Lung (tissue), 12 donors: ENCODE data around the gene FOXP1. TPM values are rescaled to one million over a fixed set of nuclear protein-coding genes. Genes with fewer than 3 reads are reported as not detected.

Experiments
- ATAC-seq: fragments of 200-7000 bp; cut with Tn5 transposase; one replicate; pipeline ENCODE4 v1.9.1; 2020; ENCODE audit warnings: moderate number of reproducible peaks; ENCODE audit not compliant: insufficient read depth, low FRiP score
- DNase-seq, 3 donors: peaks; one replicate each; pipeline ENCODE4 v3.0.0-alpha.2; 2013 to 2017
- H3K27ac ChIP-seq, 2 donors: one replicate each; pipeline ENCODE4 v1.5.1; 2013; ENCODE audit warnings: mild to moderate bottlenecking in 2 of 2, moderate library complexity in 2 of 2, control low read depth in 1 of 2, inconsistent platforms in 1 of 2, low read depth in 1 of 2, low read length in 1 of 2
- H3K27me3 ChIP-seq, 3 donors: one replicate each; pipeline ENCODE4 v1.5.1; 2013; ENCODE audit warnings: low read length in 2 of 3; ENCODE audit not compliant: control insufficient read depth in 3 of 3, insufficient read depth in 3 of 3
- H3K36me3 ChIP-seq, 4 donors: one replicate each; pipeline ENCODE4 v1.5.1; 2013; ENCODE audit warnings: low read length in 4 of 4, mild to moderate bottlenecking in 1 of 4, moderate library complexity in 1 of 4; ENCODE audit not compliant: control insufficient read depth in 4 of 4, insufficient read depth in 4 of 4
- H3K4me1 ChIP-seq, 5 donors: one replicate each; pipeline ENCODE4 v1.5.1; 2013; ENCODE audit warnings: low read length in 5 of 5, mild to moderate bottlenecking in 2 of 5, moderate library complexity in 1 of 5; ENCODE audit not compliant: control insufficient read depth in 5 of 5, insufficient read depth in 5 of 5
- H3K4me3 ChIP-seq: one replicate; pipeline ENCODE4 v1.5.1; 2013; ENCODE audit warnings: mild to moderate bottlenecking, control low read depth, moderate library complexity
- H3K9ac ChIP-seq, 2 donors: one replicate each; pipeline ENCODE4 v1.5.1; 2013; ENCODE audit warnings: low read length in 2 of 2, control low read depth in 1 of 2; ENCODE audit not compliant: insufficient read depth in 1 of 2
- H3K9me3 ChIP-seq, 4 donors: one replicate each; pipeline ENCODE4 v1.5.1; 2013; ENCODE audit warnings: low read length in 3 of 4, mild to moderate bottlenecking in 1 of 4, moderate library complexity in 1 of 4; ENCODE audit not compliant: control insufficient read depth in 4 of 4, insufficient read depth in 3 of 4
- WGBS, 2 donors: extraction: QIAGEN DNeasy Blood & Tissue Kit; methylation state at CpG; one replicate each; pipeline ENCODE4 v1.1.7; 2013; 5-methylcytosine and 5-hydroxymethylcytosine counted together
- polyA plus RNA-seq, 2 donors: library from polyadenylated mRNA; stranded (reverse); fragments of 200-250 nt; gene quantifications; one replicate each; pipeline ENCODE4 v1.2.1, GENCODE V29; 2013
- total RNA-seq, 2 donors: library from RNA; depleted of rRNA in 1 of 2; stranded (reverse); fragments of >200 nt in 1 of 2; gene quantifications; one replicate each; pipeline ENCODE4 v1.2.1, GENCODE V29; 2014 to 2021
- TF ChIP-seq, protein P1 (sequence below): IDR thresholded peaks from 2 replicates; pipeline ENCODE4 v1.5.1; 2012; ENCODE audit warnings: mild to moderate bottlenecking; ENCODE audit errors: control extremely low read depth, extremely low read depth
- donor health status: control.
- donor health status: control.
- donor health status: Bipolar disorder and iron deficiency.
- donor health status: healthy.
- donor health status: DM: yes; HTN: yes; CAD: no.

FOXP1 gene
- total and polyA plus RNA-seq, 4 donors: 13.8 to 287 (median 73.9) TPM

- Histone ChIP-seq H3K4me3 (no peak overlapping the region), H3K27me3 (no peaks in the 10 kb centered on the region), H3K36me3 (peaks cover 0 to 7% (median 6%) of the 10 kb centered on the region in 4 donors), H3K9me3 (no peaks in the 10 kb centered on the region), H3K27ac (no peak overlapping the region), H3K4me1 (peaks cover 0 to 15% (median 1%) of the 10 kb centered on the region in 5 donors), H3K9ac (no peak overlapping the region)
- WGBS, 2 donors: 93% methylated on average over 6 of the region's 6 CpGs
- DNase-seq (no peak), ATAC-seq (no peak)
- TF ChIP-seq, protein P1, sequence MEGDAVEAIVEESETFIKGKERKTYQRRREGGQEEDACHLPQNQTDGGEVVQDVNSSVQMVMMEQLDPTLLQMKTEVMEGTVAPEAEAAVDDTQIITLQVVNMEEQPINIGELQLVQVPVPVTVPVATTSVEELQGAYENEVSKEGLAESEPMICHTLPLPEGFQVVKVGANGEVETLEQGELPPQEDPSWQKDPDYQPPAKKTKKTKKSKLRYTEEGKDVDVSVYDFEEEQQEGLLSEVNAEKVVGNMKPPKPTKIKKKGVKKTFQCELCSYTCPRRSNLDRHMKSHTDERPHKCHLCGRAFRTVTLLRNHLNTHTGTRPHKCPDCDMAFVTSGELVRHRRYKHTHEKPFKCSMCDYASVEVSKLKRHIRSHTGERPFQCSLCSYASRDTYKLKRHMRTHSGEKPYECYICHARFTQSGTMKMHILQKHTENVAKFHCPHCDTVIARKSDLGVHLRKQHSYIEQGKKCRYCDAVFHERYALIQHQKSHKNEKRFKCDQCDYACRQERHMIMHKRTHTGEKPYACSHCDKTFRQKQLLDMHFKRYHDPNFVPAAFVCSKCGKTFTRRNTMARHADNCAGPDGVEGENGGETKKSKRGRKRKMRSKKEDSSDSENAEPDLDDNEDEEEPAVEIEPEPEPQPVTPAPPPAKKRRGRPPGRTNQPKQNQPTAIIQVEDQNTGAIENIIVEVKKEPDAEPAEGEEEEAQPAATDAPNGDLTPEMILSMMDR: no peak
Measured at GRCh38 chr3:71000483-71000882, 583.0 kb downstream of the FOXP1 start.

DNA sequence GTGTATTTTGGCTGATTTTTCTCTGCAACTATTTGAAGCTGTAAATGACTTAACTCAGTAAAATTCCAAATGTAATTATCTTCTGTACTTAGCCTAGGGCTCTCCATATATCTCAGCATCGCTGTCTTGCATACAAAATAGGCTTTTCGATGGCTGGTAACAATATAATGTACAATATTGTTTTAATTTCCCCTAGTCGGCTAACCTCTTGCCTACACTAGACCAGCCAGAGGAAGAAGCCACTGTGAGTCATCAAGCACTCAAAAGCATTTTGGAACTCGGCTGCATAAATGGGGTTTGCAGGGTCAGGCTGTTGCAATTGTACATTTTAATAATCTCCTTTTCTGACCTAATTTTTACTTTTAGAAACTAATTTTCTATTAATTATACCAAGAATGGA, 583.8 kb downstream of the FOXP1 start:
- no peak for ATAC-seq
- H3K36me3 ChIP-seq: peaks cover 0 to 7% (median 6%) of the 10 kb centered on the region in 4 donors
- no peak overlapping the region for H3K27ac ChIP-seq
- H3K9ac ChIP-seq: no peak overlapping the region
- WGBS, 2 donors: 41 to 67% methylated on average over 4 of the region's 4 CpGs
- H3K4me3 ChIP-seq: no peak overlapping the region
- DNase-seq: no peak
- H3K4me1 ChIP-seq: peaks cover 0 to 14% (median 1%) of the 10 kb centered on the region in 5 donors
- no peaks in the 10 kb centered on the region for H3K27me3 ChIP-seq
- H3K9me3 ChIP-seq: no peaks in the 10 kb centered on the region
- TF ChIP-seq, protein P1: no peak

DNA sequence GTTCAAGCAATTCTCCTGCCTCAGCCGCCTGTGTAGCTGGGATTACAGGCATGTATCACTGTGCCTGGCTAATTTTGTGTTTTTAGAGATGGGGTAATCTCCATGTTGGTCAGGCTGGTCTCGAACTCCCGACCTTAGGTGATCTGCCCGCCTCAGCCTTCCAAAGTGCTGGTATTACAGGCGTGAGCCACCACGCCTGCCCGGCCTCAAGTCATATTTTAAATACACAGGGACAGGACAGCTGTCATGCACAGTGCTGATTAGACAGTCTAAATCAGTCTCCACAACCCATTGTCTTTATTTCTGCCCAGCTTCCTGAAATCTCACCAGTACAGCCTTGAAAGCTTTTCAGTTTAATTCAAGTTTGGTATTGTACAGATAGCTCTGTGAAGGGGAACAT, 587.4 kb downstream of the FOXP1 start:
- peaks cover 5 to 14% (median 11%) of the 10 kb centered on the region in 4 donors for H3K36me3 ChIP-seq
- no peak for ATAC-seq
- H3K27me3 ChIP-seq: no peaks in the 10 kb centered on the region
- 81 to 86% methylated on average over 7 of the region's 7 CpGs for WGBS, 2 donors
- TF ChIP-seq, protein P1: no peak
- no peak for DNase-seq
- no peak overlapping the region for H3K27ac ChIP-seq
- H3K4me1 ChIP-seq: peaks cover 0 to 2% (median 0%) of the 10 kb centered on the region in 5 donors
- H3K4me3 ChIP-seq: no peak overlapping the region
- H3K9me3 ChIP-seq: no peaks in the 10 kb centered on the region
- H3K9ac ChIP-seq: no peak overlapping the region

DNA sequence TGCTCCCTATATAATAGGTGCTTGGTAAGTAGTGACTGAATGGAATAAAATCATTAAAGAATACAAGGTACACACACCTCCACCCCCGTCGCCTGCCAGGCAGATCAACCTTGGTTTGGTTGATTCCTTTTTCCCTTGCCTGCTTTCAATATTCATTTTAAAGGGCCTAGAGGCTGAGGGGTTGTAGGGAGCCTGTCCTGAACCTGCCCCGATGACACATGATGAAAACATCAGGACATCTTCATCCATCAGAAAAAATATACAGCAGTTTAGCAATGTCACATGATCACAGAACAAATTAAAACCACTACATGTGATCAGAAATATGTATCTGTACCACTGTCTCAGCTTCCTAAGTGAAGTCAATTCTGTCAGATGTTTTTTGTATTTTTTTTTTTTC, 588.9 kb downstream of the FOXP1 start:
- Histone ChIP-seq H3K4me1 (peaks cover 0 to 9% (median 0%) of the 10 kb centered on the region in 5 donors), H3K9me3 (no peaks in the 10 kb centered on the region), H3K36me3 (peaks cover 5 to 14% (median 9%) of the 10 kb centered on the region in 4 donors), H3K27me3 (no peaks in the 10 kb centered on the region), H3K4me3 (no peak overlapping the region), H3K27ac (no peak overlapping the region), H3K9ac (no peak overlapping the region)
- no peak for ATAC-seq
- TF ChIP-seq, protein P1: no peak
- WGBS, 2 donors: 97 to 98% methylated on average over 3 of the region's 3 CpGs
- no peak for DNase-seq
